ENCODE measurements around the gene C1orf21.

Gene C1orf21

DNA sequence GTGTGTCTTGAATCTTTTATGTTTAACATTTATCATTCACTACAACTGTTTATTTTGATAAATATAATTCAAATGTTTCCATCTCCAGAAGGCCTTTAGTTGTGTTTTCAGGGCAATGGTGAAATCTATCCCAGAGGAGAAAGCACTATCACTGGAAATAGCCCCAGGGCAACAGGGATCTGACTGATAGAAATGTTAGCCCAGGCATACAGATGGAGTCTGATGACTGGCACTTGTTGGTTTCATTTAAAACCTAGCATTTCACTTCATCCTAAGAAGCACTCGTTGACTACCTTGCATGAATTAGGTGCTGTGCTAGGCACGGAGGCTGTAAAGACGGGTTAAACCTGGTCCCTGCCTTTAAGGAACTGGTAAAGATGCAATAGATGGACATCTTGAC lies 103.1 kb downstream of the C1orf21 start:
- DNase-seq = no peak

DNA sequence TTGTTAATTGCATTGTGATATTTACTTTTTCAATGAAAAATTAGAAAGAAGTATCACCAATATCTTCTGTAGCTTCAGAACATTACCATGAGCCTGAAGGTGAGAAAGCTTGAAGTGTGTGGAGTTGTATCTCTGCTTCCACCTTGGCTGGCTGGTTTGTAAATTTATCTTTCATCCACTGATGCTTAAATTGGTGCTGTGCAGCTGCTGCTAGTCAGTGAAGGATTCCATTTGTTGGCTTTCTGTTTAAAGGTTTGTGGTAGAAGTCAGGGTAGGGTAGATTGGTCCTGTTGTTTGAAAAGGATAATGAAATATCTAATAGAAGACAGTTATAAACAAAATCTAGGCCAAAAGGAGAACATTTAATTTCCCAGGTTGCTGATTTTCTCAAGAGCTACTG lies 105.7 kb downstream of the C1orf21 start:
- DNase-seq = no peak

DNA sequence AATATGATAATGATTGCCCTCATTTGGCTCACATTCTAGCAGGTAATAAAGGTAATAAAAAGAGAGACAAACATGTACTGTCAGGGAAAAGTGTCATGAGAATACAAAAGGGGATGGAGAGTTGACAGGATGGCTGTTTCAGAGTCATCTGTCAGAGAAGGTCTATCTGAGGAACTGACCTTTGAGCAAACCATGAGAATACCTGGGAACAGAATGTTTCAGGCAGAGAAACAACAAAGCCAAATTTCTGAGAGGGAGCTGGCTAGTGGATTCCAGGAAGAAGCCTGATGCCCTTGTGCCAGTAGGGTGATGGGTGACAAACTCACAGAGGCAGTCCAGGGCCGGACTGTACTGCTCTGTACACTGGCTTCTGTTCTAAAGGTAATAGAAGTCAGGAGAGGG lies 107.2 kb downstream of the C1orf21 start:
- DNase-seq = no peak

DNA sequence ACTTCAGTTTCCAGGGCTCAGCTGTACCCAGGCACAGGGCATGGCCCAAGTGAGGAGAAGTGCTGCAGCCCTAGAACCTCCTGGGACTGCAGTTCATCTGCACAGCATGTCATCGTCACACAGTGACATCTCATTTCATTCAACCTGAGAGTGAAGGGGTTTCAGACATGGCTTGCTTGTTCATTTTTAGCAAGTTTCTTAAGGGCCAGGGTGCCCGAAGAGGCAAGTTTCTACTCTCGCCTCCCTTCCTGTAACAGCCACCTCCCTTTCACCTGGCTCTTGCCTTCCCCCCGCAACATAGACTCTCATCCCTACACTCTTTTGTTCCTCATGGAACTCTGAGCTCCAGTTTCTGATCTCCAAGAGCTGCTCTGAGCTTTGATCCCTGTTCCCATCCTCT lies 108.1 kb downstream of the C1orf21 start:
- no peak for DNase-seq

DNA sequence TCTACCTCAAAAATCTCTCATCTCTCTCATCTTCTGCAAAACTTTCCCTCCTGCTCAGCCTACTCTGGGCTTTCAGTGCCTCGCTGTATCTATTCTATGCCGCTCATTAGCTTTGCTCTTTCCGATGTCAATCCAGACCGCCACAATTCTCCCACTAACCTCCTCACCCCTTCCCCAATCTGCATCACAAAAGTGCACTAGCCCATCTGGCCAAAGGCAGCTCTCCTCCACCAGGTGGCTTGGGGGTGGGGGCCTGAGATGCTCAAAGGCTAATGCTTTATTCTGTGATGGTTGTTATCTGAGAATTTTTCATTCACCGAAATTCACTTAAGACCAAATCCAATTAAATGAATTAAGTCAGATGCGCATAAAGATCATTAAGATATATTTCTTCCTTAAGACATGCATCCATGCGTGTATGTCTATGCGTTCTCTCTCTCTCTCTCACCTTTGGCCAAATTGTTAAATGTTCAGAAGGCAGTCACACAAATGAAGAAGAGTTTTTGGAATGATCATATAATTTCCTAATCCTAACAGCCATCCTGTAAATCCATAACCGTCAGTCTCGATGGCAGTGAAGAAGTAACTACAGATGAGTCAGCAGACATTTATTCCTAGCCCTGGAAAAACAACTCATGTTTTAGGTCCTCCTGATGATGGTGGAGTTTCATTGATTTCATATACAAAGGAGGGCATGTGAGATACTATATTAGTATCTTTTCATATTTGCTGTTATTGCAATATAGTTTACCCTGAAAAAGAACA lies 111.3 kb downstream of the C1orf21 start:
- no peak for DNase-seq

DNA sequence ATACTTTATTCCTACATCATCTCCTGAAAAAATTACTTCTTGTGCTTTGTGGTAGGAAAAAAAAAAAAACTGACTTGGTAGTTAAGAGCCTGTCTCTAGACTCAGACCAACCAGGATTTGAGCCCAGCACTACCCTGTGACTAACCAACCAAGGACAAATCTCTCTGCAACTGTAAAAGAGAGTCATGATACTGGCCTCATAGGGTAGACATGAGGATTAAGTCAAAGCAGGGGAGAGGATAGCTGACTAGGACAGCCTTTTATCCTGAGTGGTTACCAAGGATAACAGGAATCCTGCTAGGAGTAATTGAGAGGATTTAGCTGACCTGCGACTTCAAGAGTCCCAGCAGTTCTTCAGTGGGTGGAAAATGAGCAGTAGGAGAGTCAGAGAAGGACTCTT lies 112.8 kb downstream of the C1orf21 start:
- DNase-seq = no peak

DNA sequence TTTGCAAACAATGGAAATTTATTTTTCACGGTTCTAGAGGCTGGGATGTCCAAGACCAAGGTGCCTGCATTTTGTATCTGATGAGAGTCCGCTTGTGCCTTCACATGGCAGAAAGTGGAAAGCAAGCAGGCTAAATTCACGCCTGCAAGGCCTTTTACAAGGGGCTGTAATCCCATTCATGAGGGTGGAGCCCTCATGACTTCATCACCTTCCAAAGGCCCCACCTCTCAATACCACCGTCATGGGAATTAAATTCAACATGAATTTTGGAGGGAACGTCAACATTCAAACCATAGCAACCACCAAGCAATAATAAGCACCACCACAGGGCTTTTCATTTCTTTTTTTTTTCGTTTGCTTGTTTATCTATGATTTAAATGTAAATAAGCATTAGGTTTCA lies 115.3 kb downstream of the C1orf21 start:
- DNase-seq = no peak

DNA sequence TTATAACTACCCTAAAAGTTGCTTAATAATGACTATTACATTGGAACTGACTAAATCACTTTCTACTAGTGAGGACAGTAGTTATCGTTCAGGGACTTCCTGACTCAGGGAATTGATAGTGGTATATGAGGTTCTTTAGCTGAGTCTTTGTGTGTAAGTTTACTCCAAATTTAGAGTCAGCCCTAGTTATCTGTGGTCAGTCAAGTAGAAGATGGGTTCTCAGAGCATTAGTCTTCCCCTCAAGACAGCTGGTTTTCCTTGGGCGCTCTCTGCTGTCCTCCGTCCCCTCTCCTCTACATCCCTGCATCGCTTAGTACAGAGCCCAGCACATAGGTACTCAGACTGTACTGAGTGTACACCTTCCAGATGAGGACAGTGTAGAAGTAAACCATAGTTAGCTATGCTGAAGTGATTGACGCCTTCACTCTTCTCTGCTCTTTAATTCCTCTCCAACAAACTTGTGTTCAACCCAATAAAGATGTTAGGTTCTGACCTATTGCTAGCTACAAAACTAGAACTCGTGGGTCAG lies 116.5 kb downstream of the C1orf21 start:
- no peak for DNase-seq

DNA sequence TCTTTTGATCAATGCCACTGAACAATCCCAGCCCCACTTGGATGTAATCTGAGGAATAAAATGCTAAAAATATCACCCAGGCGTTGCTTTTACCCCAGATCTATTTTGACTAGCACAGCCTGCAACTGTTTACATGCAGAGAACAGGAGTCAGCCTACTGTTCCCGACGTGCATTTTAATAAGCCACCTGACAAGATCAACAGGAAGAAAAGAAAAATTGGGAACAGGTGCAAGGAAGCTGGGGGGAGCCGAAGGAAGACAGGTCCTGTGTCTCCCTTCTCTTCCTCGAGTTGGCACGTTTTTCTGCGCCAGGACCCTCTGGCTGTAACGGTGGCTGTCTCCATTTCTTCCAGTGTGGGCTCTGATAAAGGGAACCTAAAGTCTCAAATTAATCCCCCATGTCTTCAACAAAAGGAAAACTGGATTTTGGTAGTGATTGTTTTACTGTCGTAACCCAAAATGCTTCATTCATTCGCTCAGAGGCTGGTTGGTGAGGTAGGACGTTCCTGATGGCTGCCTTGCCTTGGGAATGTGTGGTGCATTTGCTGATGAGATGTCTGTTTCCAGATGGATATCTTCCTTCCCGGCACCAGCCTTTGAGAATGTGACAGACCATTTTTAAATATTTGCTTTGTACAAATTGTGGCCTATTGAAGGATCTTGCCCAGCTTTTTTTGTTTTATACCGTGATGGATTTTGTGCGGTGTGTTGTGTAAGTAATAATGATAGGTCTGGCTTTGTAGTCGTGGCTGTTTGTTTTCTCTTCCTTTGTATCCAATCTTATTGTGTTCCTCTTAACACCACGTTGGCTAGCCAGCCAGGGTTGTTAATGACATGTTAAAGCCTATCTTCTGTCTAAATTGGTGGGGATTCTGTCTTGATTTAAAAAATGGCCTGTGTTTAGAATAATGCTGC lies 117.5 kb downstream of the C1orf21 start:
- no peak for DNase-seq

DNA sequence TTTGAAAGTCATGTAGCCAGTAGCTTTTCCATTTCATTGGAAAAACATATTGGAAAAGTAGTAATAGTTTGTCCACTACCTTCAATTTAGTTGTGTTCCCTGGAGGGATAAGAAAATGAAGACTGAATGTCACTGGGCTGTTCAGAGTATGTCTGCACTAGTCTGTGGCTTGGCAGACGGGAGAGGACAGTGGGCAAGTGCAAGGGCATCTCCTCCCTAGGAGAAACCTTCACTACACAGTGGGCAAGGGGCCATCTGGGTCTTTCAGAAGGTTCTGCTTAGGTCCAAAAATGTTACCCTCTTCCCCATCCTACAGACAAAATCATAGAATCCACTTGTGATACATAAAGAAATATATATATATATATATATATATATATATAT lies 118.1 kb downstream of the C1orf21 start:
- DNase-seq = no peak

DNA sequence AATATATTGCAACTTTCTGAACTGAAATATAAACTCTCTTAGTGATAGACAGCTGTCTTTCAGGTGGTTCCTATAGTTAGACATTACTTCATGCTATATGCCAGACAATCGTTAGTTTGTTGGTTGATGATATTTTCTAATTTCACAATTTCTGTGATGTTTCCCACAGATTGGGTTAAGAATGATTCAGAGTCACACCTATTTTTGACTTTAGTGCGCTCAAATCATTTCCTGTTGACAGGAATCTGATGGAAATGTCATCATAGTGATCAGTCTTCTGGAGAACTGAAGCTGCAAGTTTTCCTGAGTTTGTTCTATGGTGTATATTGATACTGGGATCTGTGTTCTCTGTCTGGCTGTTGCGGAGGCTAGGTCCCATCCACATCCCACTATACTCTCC lies 119.7 kb downstream of the C1orf21 start:
- DNase-seq = no peak

DNA sequence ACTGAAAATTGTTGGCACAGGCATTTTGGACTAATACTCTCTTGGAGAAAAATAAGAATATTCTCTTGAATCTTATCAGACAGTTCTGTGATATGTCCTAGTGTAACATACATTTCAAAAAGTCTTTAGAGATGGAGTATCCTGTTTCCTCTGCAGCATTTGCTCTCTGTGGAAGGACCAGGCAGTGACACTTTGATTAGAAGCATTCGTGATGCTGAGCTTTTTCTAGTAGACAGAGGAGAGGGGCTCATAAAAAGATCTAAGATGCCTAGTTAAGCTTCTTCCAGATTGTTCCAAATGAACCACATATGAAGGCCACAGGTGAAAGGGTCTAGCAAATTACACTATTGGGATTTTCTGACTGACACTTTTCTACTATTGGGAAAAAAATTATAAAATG lies 120.3 kb downstream of the C1orf21 start:
- DNase-seq = no peak

DNA sequence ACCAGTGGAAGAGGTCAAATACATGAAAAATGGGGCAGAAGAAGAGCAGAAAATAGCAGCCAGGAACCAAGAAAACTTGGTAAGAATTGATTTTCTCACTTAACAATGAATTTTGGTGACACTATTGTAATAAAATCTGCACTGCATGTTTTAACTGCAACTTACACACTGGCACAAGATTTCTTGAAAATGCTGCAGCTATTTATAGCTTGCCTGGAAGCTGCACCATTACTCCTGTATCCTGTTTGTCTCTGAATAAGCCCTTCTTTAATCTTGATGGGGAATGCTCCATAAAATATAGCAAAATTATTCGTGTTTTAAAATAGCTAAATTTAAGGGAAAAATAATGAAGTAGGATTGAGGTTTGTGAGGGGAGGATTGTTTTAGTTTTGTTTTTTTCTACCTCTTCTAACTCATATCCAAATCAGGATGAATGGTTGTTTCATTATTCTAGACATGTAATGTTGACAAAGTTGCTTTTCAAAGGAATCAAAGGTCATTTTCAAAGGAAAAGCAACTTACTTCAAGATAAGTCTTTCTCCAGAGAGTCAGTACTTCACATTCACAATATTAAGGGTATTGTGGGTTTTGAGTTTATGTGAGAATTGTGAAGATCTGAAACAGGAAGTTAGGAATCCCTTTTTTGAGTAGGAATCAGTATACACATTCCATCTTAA lies 120.9 kb downstream of the C1orf21 start:
- no peak for DNase-seq

DNA sequence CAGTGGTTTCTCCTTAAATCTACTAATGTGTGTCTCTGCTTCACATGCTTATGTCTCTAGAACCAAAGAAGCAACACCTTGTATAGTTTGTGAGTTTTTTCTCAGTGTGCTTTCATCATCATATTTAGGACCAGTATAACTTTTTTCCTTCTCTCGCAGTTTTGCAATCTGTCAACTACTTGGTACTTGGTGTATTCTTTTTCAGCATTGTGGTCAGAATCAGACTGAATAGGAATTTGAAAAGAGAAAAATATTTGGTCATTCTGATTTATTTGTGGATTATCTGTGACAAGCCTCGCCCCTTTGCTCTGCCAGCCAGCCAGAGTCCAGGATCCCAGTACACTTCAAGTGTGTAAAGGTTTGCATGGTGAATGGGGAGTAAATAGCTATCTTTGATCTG lies 122.3 kb downstream of the C1orf21 start:
- no peak for DNase-seq

DNA sequence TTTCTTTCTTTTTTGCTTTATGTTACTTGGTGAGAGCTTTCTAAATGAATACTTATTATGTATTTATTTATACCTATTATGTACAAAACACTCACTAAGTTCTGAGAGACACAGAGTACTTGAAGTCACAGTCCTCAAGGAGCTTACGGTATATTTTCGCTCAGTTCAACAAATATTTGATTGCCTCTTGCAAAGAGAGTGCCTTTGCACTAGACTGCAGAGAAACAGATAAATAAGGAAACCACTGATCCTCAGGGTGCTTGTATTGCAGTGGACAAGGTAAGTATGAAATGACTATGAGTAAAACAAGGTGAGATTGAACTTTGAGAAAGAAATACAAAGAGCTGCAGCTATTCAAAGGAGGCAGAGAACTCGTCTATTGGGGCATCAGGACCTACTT lies 123.3 kb downstream of the C1orf21 start:
- DNase-seq = no peak

DNA sequence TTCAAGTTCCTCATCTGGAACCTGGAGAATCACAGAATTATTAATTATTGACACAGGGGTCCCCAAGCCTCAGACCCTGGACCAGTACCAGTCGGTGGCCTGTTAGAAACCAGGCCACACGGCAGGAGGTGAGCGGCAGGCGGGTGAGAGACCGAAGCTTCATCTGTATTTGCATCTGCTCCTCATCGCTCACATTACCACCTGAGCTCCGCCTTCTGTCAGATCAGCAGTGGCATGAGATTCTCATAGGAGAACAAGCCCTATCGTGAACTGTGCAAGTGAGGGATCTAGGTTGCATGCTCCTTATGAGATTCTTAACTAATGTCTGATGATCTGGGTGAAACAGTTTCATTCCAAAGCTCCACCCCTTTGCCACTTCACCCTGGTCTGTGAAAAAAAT lies 125.9 kb downstream of the C1orf21 start:
- DNase-seq = no peak

DNA sequence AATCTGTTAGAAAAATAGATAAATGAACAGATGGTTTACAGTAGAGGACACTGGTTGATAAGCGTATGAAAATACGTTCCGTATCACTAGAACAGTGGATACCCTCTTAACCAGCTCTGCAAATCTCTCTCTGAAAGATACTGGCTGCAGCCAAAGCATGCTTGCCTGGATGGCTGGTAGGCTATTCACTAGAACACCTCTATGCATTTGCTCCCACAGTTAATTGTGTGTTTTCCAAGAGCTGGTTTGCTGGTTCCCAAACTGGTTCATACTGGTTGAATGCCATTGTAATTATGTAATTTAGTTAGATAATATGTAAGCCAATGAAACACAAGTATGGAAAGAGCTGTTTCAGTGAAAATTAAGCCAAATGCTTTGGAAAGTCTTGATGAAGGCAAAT lies 126.6 kb downstream of the C1orf21 start:
- DNase-seq = no peak

DNA sequence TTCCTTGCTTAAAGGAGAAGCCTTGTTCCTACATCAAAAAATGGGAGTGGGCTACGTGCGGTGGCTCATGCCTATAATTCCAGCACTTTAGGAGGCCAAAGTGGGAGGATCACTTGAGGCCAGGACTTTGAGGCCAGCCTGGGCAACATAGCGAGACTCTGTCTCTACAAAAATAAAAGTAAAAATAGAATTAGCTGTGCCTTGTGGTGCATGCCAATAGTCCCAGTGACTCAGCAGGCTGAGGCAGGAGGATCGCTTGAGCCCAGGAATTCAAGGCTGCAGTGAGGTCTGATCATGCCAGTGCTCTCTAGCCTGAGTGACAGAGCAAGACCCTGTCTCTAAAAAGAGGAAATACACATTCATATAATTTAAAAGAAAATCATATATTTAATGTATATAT lies 127.1 kb downstream of the C1orf21 start:
- no peak for DNase-seq

DNA sequence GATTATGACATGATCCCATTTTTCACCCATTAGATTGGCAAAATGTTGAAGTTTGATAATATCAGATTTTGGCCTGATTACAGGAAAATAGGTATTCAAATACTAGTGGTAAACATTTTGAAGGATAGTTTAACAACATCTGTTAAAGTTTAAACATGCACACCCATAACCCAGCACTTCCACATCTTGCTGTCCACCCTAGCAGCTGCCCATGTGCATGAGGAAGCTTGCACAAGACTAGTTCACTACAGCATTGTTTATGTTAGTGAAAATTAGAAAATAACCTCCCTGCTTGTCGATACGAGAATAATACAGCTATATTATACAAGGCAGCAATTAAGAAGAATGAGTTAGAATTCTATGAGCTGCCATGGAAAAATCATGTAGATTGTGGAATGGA lies 127.6 kb downstream of the C1orf21 start:
- DNase-seq = no peak

DNA sequence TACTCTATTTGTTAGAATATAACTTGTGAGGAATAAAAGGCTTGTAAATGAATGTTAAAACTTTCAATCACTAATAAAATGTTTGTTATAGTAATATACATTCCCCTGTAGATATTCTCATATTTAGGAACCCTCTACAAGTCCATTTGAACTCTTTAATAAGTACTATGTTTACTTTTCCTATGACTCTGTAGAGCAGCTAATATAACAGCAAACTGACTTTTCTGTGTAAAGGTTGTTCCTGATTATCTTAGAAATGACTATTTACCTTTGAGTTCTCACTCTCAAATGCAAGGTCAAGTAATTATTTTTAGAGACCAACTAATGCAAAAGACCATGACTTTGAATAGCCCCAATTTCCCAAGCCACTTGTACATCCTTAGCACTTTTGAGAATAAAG lies 130.3 kb downstream of the C1orf21 start:
- no peak for DNase-seq

DNA sequence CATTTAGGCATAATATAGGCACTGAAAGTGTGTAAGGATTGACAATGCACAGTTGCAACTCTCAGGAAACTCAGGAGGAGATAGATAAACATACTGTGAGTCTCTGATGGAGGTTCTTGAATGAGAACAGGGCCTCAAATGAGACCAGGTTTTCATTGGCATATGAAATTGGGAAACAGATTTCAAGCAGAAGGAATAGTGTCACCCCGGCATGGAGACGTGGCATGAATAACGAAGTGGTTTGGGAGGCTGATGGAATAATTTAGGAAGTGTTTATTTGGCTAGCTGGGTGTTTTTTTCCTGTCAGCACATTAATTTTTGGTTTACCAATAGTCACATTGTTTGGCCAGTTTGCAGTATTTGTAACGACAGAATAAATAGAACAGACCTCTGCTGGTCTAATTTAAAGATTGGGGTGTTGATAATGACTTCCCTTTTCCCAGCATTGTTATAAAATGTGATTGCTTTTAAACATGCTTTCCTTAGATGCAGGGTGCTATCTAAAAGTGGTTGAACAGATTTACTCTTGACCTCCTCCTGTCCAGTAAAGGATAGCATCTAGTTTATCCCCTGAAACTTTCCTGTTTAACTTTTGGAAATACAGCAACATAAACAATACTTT lies 132.0 kb downstream of the C1orf21 start:
- no peak for DNase-seq

DNA sequence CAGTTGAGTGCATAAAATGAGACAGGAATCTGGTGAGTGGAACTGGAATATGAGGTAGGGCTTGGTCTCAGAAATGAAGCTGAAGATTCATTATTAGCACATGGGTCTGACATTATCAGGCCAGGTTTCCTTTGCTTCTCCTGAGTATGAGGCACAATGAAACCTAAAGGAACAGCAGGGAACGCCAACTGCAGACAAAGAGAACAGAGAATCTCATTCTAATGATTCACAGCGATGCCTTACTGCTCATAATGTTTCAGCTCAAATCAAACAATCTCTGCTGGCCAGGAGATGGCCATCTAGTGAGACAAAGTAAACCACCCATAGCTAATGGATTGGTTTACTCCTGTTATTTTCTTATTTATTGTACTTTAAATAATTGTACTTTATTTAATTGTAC lies 133.5 kb downstream of the C1orf21 start:
- DNase-seq = no peak

DNA sequence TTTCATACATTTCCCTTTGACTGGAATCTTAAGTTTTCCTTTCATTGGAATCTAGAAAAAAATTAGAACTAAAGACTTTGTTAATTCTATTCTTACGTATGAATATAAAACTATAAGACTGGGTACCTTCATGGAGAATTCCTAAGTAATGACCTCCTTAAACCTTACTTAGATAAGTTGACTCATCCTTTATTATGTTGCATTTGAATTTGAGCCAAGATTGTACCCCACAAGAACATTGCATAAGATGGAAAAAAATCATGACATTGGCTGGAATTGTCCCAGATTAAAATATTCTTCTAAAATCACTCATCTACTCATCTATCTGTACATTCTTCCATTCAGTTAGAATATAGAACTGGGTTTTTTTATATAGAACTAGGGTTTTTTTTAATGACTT lies 137.4 kb downstream of the C1orf21 start:
- DNase-seq = no peak

Data from stimulated activated CD4-positive, alpha-beta T cell treated with anti-CD3 and anti-CD28 coated beads, Interleukin-2, amount 100 ng/mL, for 48 hours (primary cell).